ENCODE data around the gene DUSP21.

GRCh38 chrX:44874420-44875184, 30.8 kb downstream of the DUSP21 start:
- no peak for TF ChIP-seq CTCF (IDR thresholded peaks at IDR 0.05)
- no peak for TF ChIP-seq POLR2A (IDR thresholded peaks at IDR 0.05)
